Measurements from ENCODE around the gene RHEBL1. TPM values are rescaled to one million over a fixed set of nuclear protein-coding genes. Genes with fewer than 3 reads are reported as not detected.

Gene RHEBL1
- total and polyA plus RNA-seq, 2 of the 8 experiments (the other 6 are each of a cell fraction or from before 2014, with no cell fraction given) = 7.5 to 9.4 TPM

DNA sequence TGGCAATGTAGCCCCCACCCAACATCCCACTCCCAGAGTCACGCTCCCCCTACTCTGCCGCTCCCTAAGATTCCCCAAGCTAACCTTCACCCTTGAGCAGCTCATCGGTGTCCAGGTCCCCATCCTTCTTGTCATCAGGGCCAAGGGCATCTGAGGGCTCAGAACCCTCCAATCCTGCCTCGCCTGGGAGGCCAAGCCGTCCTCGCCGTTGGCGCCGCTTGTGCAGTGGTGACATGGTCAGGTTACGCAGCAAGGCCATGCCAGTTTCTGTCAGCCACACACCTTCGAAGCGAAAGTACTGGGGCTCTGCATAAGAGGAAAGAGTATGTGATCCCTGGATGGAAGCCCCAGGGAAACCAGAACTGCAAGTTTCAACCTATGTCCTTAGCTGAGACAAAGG is 25.1 kb downstream of the RHEBL1 start:
- no peak for TF ChIP-seq KDM5A (IDR thresholded peaks at IDR 0.05; ENCODE audit: low read length)
- Histone ChIP-seq H2BK20ac (ENCODE audit: low read length) (no peak overlapping the region), H4K91ac (replicated peaks; ENCODE audit: insufficient read length, low read length) (no peak overlapping the region), H3K4me1 (replicated peaks in 1 of 4; ENCODE audit: control insufficient read depth in 3 of 4, insufficient read depth in 4 of 4, low read length in 3 of 4) (no peaks in the 10 kb centered on the region), H3K27ac (ENCODE audit: low read depth, low read length) (no peak overlapping the region), H3K4me2 (ENCODE audit: insufficient read depth in 1 of 2, low read depth in 2 of 2, low read length in 2 of 2) (no peak overlapping the region), H3K4me3 (ENCODE audit: extremely low read depth in 1 of 4, insufficient read depth in 2 of 4, low read depth in 3 of 4, low read length in 4 of 4) (no peak overlapping the region), H4K20me1 (replicated peaks in 1 of 2; ENCODE audit: control insufficient read depth in 1 of 2, insufficient read depth in 2 of 2, low read length in 2 of 2) (peaks cover 16 to 33% of the 10 kb centered on the region in 2 experiments), H3K27me3 (replicated peaks in 1 of 4; ENCODE audit: control insufficient read depth in 3 of 4, extremely low read depth in 1 of 4, insufficient read depth in 3 of 4, low read length in 3 of 4) (no peaks in the 10 kb centered on the region), H2AK5ac (ENCODE audit: low read depth, low read length) (no peak overlapping the region), H4K5ac (ENCODE audit: insufficient read length, low read depth, low read length) (no peak overlapping the region), H4K8ac (ENCODE audit: extremely low read depth, insufficient read depth, low read length) (no peak overlapping the region), H3K4ac (replicated peaks; ENCODE audit: insufficient read length, low read depth, low read length) (no peak overlapping the region), H3K9ac (replicated peaks in 1 of 4; ENCODE audit: extremely low read depth in 1 of 4, low read depth in 3 of 4, low read length in 3 of 4) (no peak overlapping the region), H3K79me2 (ENCODE audit: control insufficient read depth in 1 of 2, insufficient read depth in 2 of 2, low read length in 2 of 2) (no peaks in the 10 kb centered on the region), H3K56ac (replicated peaks; ENCODE audit: insufficient read length, low read depth, low read length) (no peak overlapping the region), H3K23ac (ENCODE audit: insufficient read length) (no peak overlapping the region), H3K18ac (ENCODE audit: extremely low read depth, low read length) (no peak overlapping the region), H3K9me3 (ENCODE audit: insufficient read depth in 2 of 2, low read depth in 1 of 2, low read length in 1 of 2) (no peaks in the 10 kb centered on the region), H3K23me2 (ENCODE audit: low read depth, low read length) (no peaks in the 10 kb centered on the region), H2BK12ac (ENCODE audit: low read depth, low read length) (no peak overlapping the region), H3K79me1 (ENCODE audit: low read depth, low read length) (no peaks in the 10 kb centered on the region; the same call in 1 of the 2 replicates), H3K14ac (ENCODE audit: insufficient read length) (no peak overlapping the region), H2BK120ac (replicated peaks; ENCODE audit: low read depth, low read length) (no peak overlapping the region), H2BK5ac (ENCODE audit: low read depth, low read length) (no peak overlapping the region), H2BK15ac (ENCODE audit: low read length) (no peak overlapping the region), H2AFZ (ENCODE audit: low read length) (no peak overlapping the region), H3K36me3 (ENCODE audit: control insufficient read depth in 2 of 4, insufficient read depth in 4 of 4, low read length in 3 of 4) (peaks cover 48 to 93% (median 83%) of the 10 kb centered on the region in 4 experiments)
- ChIA-PET CTCF (ENCODE audit: partially characterized antibody) (interaction anchor here (0.6 to 9.1 kb wide), 21 partner anchors 8 to 360 kb away, joined by 3 to 126 read pairs (median 4); partner anchors contain the start of gene DHH), POLR2A (ENCODE audit: partially characterized antibody) (interaction anchor here (1.3 to 21.2 kb wide), 4 partner anchors 8 to 27 kb away, joined by 3 to 339 read pairs (median 10); partner anchors contain the start of gene PRKAG1)
- DNase-seq (ENCODE audit: low read depth in 1 of 2, low spot score in 2 of 2) = no peak
- no peak for FAIRE-seq
- 93% methylated on average over 8 of the region's 12 CpGs; no CpG with 5 or more reads in 1 of the 2 experiments for WGBS, 2 experiments (ENCODE audit: extremely low coverage in 1 of 2, insufficient coverage in 1 of 2, insufficient read length in 1 of 2, insufficient replicate concordance in 2 of 2, low coverage in 1 of 2, low lambda C conversion rate in 2 of 2, missing lambda C conversion rate in 1 of 2)

Data from H1 (cell line).